SJCRH30 (cell line): Measurements from ENCODE around the gene GALE. TPM values are rescaled to one million over a fixed set of nuclear protein-coding genes. Genes with fewer than 3 reads are reported as not detected.
A peak's percentile ranks its signal among the peaks of the same experiment; 100 is the strongest.
"Not testable (repeated sequence)": the region's sequence is repeated elsewhere in the genome, so short reads cannot be mapped to it uniquely, and the experiment has no call there.

Experiments used
- DNase-seq, 2 experiments: peaks; one replicate each; pipeline ENCODE4 v3.0.0-alpha.2; 2015 to 2020
- H3K27ac ChIP-seq: fragments of 250-450 bp; sonication (Bioruptor Pico); 2 replicates; pipeline ENCODE4 v1.5.1; 2020; ENCODE audit warnings: mild to moderate bottlenecking, moderate library complexity
- H3K27me3 ChIP-seq: fragments of 250-450 bp; sonication (Bioruptor Pico); 2 replicates; pipeline ENCODE4 v1.5.1; 2020; ENCODE audit warnings: mild to moderate bottlenecking, moderate library complexity
- H3K36me3 ChIP-seq: fragments of 250-450 bp; sonication (Bioruptor Pico); 2 replicates; pipeline ENCODE4 v1.5.1; 2020; ENCODE audit warnings: mild to moderate bottlenecking, moderate library complexity
- H3K4me1 ChIP-seq: fragments of 250-450 bp; sonication (Bioruptor Pico); 2 replicates; pipeline ENCODE4 v1.5.1; 2020; ENCODE audit warnings: mild to moderate bottlenecking, moderate library complexity
- H3K4me3 ChIP-seq: fragments of 250-450 bp; sonication (Bioruptor Pico); 2 replicates; pipeline ENCODE4 v1.5.1; 2020; ENCODE audit warnings: mild to moderate bottlenecking, moderate library complexity
- H3K9me3 ChIP-seq: fragments of 250-450 bp; sonication (Bioruptor Pico); replicated peaks from 2 replicates; pipeline ENCODE4 v1.5.1; 2020; ENCODE audit warnings: mild to moderate bottlenecking, moderate library complexity
- total RNA-seq: library from RNA; depleted of rRNA; stranded (reverse); fragments of >200 nt; shearing (Covaris generic); gene quantifications from 2 replicates; pipeline ENCODE4 v1.2.3, GENCODE V29; 2014

Gene GALE
- total RNA-seq, 1 experiment from 2014 or later: 31.5 TPM

- DNase-seq: no peak
- no peaks in the 10 kb centered on the region for H3K36me3 ChIP-seq
- H3K27ac ChIP-seq: peak overlapping the region; percentile 80
- no peaks in the 10 kb centered on the region for H3K9me3 ChIP-seq
- no peaks in the 10 kb centered on the region for H3K4me1 ChIP-seq
- no peaks in the 10 kb centered on the region for H3K27me3 ChIP-seq
- peak overlapping the region; percentile 92 for H3K4me3 ChIP-seq
Measured at GRCh38 chr1:23824711-23825075, 24.1 kb upstream of the GALE start.

GRCh38 chr1:23823767-23824166 is 23.2 kb upstream of the GALE start:
- H3K4me3 ChIP-seq: no peak overlapping the region

GRCh38 chr1:23817633-23818032 is 17.1 kb upstream of the GALE start:
- no peaks in the 10 kb centered on the region for H3K36me3 ChIP-seq
- H3K9me3 ChIP-seq: no peaks in the 10 kb centered on the region
- no peaks in the 10 kb centered on the region for H3K4me1 ChIP-seq
- H3K27ac ChIP-seq: no peak overlapping the region
- H3K27me3 ChIP-seq: no peaks in the 10 kb centered on the region
- no peak for DNase-seq
- no peak overlapping the region for H3K4me3 ChIP-seq

More at GRCh38 chr1:23823767-23824166, 23.2 kb upstream of the GALE start:
- no peak for DNase-seq
- Histone ChIP-seq H3K9me3 (no peaks in the 10 kb centered on the region), H3K27me3 (no peaks in the 10 kb centered on the region), H3K27ac (no peak overlapping the region), H3K4me1 (no peaks in the 10 kb centered on the region), H3K36me3 (no peaks in the 10 kb centered on the region)

- H3K4me3 ChIP-seq: no peak overlapping the region
- no peaks in the 10 kb centered on the region for H3K9me3 ChIP-seq
- H3K27me3 ChIP-seq: no peaks in the 10 kb centered on the region
- DNase-seq: no peak
- H3K4me1 ChIP-seq: no peaks in the 10 kb centered on the region
- no peaks in the 10 kb centered on the region for H3K36me3 ChIP-seq
- H3K27ac ChIP-seq: no peak overlapping the region
Measured at GRCh38 chr1:23816906-23817305, 16.4 kb upstream of the GALE start.

- no peak overlapping the region for H3K27ac ChIP-seq
- no peak overlapping the region for H3K4me3 ChIP-seq
- no peaks in the 10 kb centered on the region for H3K4me1 ChIP-seq
- no peak for DNase-seq
- H3K9me3 ChIP-seq: no peaks in the 10 kb centered on the region
- H3K36me3 ChIP-seq: no peaks in the 10 kb centered on the region
- H3K27me3 ChIP-seq: no peaks in the 10 kb centered on the region
Measured at GRCh38 chr1:23816361-23816760, 15.8 kb upstream of the GALE start.

- DNase-seq: no peak
- H3K4me3 ChIP-seq: no peak overlapping the region
- no peaks in the 10 kb centered on the region for H3K4me1 ChIP-seq
- H3K27me3 ChIP-seq: no peaks in the 10 kb centered on the region
- H3K27ac ChIP-seq: no peak overlapping the region
- H3K36me3 ChIP-seq: no peaks in the 10 kb centered on the region
- no peaks in the 10 kb centered on the region for H3K9me3 ChIP-seq
Measured at GRCh38 chr1:23814016-23814415, 13.5 kb upstream of the GALE start.

- Histone ChIP-seq H3K4me1 (no peaks in the 10 kb centered on the region), H3K4me3 (no peak overlapping the region), H3K27ac (no peak overlapping the region), H3K36me3 (no peaks in the 10 kb centered on the region), H3K27me3 (no peaks in the 10 kb centered on the region), H3K9me3 (no peaks in the 10 kb centered on the region)
- peak in 1 of 2 experiments; percentile 55 for DNase-seq
Measured at GRCh38 chr1:23810818-23811540, 10.4 kb upstream of the GALE start.

- no peaks in the 10 kb centered on the region for H3K4me1 ChIP-seq
- H3K27me3 ChIP-seq: no peaks in the 10 kb centered on the region
- no peaks in the 10 kb centered on the region for H3K36me3 ChIP-seq
- no peaks in the 10 kb centered on the region for H3K9me3 ChIP-seq
- H3K27ac ChIP-seq: no peak overlapping the region
- no peak overlapping the region for H3K4me3 ChIP-seq
- peak; percentile 82 to 85 for DNase-seq
Measured at GRCh38 chr1:23809751-23810171, 9.2 kb upstream of the GALE start.

GRCh38 chr1:23807453-23807852 is 6.9 kb upstream of the GALE start:
- H3K27me3 ChIP-seq: no peaks in the 10 kb centered on the region
- H3K27ac ChIP-seq: no peak overlapping the region
- no peak overlapping the region for H3K4me3 ChIP-seq
- no peaks in the 10 kb centered on the region for H3K9me3 ChIP-seq
- H3K36me3 ChIP-seq: no peaks in the 10 kb centered on the region
- no peak for DNase-seq
- H3K4me1 ChIP-seq: no peaks in the 10 kb centered on the region

- Histone ChIP-seq H3K4me1 (no peaks in the 10 kb centered on the region), H3K4me3 (no peak overlapping the region), H3K9me3 (no peaks in the 10 kb centered on the region), H3K27me3 (no peaks in the 10 kb centered on the region; the same call in 1 of the 2 replicates), H3K36me3 (no peaks in the 10 kb centered on the region), H3K27ac (no peak overlapping the region)
- DNase-seq: no peak
Measured at GRCh38 chr1:23806280-23806679, 5.7 kb upstream of the GALE start.

- no peaks in the 10 kb centered on the region; the same call in 1 of the 2 replicates for H3K27me3 ChIP-seq
- H3K4me1 ChIP-seq: no peaks in the 10 kb centered on the region
- DNase-seq: no peak
- H3K9me3 ChIP-seq: no peaks in the 10 kb centered on the region
- no peak overlapping the region for H3K27ac ChIP-seq
- no peaks in the 10 kb centered on the region for H3K36me3 ChIP-seq
- H3K4me3 ChIP-seq: no peak overlapping the region
Measured at GRCh38 chr1:23805025-23805424, 4.5 kb upstream of the GALE start.

GRCh38 chr1:23804183-23804835 is 3.8 kb upstream of the GALE start:
- H3K4me1 ChIP-seq: peaks cover 5% of the 10 kb centered on the region
- no peaks in the 10 kb centered on the region for H3K9me3 ChIP-seq
- H3K27ac ChIP-seq: no peak overlapping the region
- H3K27me3 ChIP-seq: no peaks in the 10 kb centered on the region; the same call in 1 of the 2 replicates
- no peak for DNase-seq
- H3K4me3 ChIP-seq: no peak overlapping the region
- no peaks in the 10 kb centered on the region for H3K36me3 ChIP-seq

GRCh38 chr1:23803674-23804073 is 3.1 kb upstream of the GALE start:
- Histone ChIP-seq H3K27me3 (no peaks in the 10 kb centered on the region; the same call in 1 of the 2 replicates), H3K4me1 (peaks cover 8% of the 10 kb centered on the region), H3K9me3 (no peaks in the 10 kb centered on the region), H3K27ac (no peak overlapping the region), H3K36me3 (no peaks in the 10 kb centered on the region), H3K4me3 (no peak overlapping the region)
- no peak for DNase-seq

GRCh38 chr1:23802809-23803342 is 2.3 kb upstream of the GALE start:
- not testable (repeated sequence) for DNase-seq, H3K4me1 ChIP-seq, H3K36me3 ChIP-seq, H3K9me3 ChIP-seq, H3K4me3 ChIP-seq, H3K27me3 ChIP-seq, H3K27ac ChIP-seq

GRCh38 chr1:23801876-23802275 is 1.3 kb upstream of the GALE start:
- Histone ChIP-seq H3K36me3 (peaks cover 7% of the 10 kb centered on the region; the same call in 1 of the 2 replicates), H3K4me3 (no peak overlapping the region), H3K4me1 (peaks cover 8% of the 10 kb centered on the region), H3K9me3 (no peaks in the 10 kb centered on the region), H3K27me3 (no peaks in the 10 kb centered on the region; the same call in 1 of the 2 replicates), H3K27ac (no peak overlapping the region)
- no peak for DNase-seq
